ENCODE data around the gene SNAPC1.

DNA sequence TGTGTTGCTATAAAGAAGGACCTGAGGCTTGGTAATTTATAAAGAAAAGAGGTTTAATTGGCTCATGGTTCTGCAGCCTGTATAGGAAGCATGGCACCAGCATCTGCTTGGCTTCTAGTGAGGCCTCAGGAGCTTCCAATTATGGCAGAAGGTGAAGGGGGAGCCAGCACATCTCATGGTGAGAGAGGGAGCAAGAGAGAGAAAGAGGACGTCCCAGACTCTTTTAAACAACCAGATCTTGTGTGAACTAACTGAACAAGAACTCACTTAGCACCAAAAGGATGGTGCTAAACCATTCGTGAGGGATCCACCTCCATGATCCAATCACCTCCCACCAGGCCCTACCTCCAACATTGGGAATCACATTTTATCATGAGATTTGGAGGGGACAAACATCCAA lies 6.1 kb upstream of the SNAPC1 start:
- TF ChIP-seq EZH2 (IDR thresholded peaks at IDR 0.05) (no peak), POLR2AphosphoS5 (IDR thresholded peaks at IDR 0.05; ENCODE audit: borderline replicate concordance, low read depth, low read length) (no peak), FOXP2 (optimal IDR thresholded peaks at IDR 0.05; ENCODE audit: control extremely low read depth, extremely low read length, insufficient read depth) (no peak)
